ENCODE measurements around the gene ECE2.

ECE2 gene

GRCh38 chr3:184255291-184256039 is 20.4 kb upstream of the ECE2 start:
- H3K36me3 ChIP-seq (ENCODE audit: insufficient read depth, insufficient read length, low read length): peaks cover 4% of the 10 kb centered on the region
- peaks cover 28% of the 10 kb centered on the region for H3K27me3 ChIP-seq (ENCODE audit: insufficient read depth, insufficient read length)
- DNase-seq (ENCODE audit: low read depth, low spot score): no peak
- no peak for TF ChIP-seq YY1 (IDR thresholded peaks at IDR 0.05; ENCODE audit: insufficient read depth, insufficient read length)
- no peak for TF ChIP-seq ZNF274 (IDR thresholded peaks at IDR 0.05; ENCODE audit: low read depth, low read length)
- no peak for TF ChIP-seq SUZ12 (IDR thresholded peaks at IDR 0.05; ENCODE audit: extremely low read depth, insufficient read depth, insufficient read length)
- H3K9me3 ChIP-seq (ENCODE audit: insufficient read depth, low read length): no peaks in the 10 kb centered on the region
- H3K9ac ChIP-seq (ENCODE audit: insufficient read length, low read depth): no peak overlapping the region
- H3K4me3 ChIP-seq (ENCODE audit: insufficient read length, low read depth): no peak overlapping the region
- H3K4me1 ChIP-seq (ENCODE audit: insufficient read depth, insufficient read length): peaks cover 2% of the 10 kb centered on the region

- Histone ChIP-seq H3K4me1 (ENCODE audit: insufficient read depth, insufficient read length) (peaks cover 2% of the 10 kb centered on the region), H3K36me3 (ENCODE audit: insufficient read depth, insufficient read length, low read length) (peaks cover 4% of the 10 kb centered on the region), H3K9ac (ENCODE audit: insufficient read length, low read depth) (no peak overlapping the region), H3K9me3 (ENCODE audit: insufficient read depth, low read length) (no peaks in the 10 kb centered on the region), H3K27me3 (ENCODE audit: insufficient read depth, insufficient read length) (peaks cover 42% of the 10 kb centered on the region), H3K4me3 (ENCODE audit: insufficient read length, low read depth) (no peak overlapping the region)
- no peak for DNase-seq (ENCODE audit: low read depth, low spot score)
- no peak for TF ChIP-seq ZNF274 (IDR thresholded peaks at IDR 0.05; ENCODE audit: low read depth, low read length)
- TF ChIP-seq SUZ12 (IDR thresholded peaks at IDR 0.05; ENCODE audit: extremely low read depth, insufficient read depth, insufficient read length): no peak
- no peak for TF ChIP-seq YY1 (IDR thresholded peaks at IDR 0.05; ENCODE audit: insufficient read depth, insufficient read length)
Measured at GRCh38 chr3:184257083-184257915, 18.5 kb upstream of the ECE2 start.

DNA sequence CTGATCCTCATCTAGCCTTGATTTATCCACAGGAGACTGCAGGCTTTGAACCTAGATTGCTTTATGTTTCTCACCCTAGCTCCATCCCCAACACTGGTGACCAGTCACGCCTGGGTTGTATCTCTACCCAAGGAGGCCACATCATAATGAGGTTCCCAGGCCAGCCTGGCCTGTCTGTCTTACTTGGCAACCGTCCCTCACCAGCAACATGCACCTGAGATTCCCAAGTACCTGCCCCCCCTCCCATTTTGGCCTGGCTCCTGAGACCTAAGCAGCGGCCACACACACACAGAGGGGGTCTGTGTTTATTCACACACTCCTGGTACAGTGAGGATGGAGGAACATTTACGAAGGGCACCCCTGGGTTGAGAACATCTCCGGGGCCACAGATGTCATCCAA is 16.9 kb upstream of the ECE2 start:
- Histone ChIP-seq H3K4me1 (ENCODE audit: insufficient read depth, insufficient read length) (peaks cover 6% of the 10 kb centered on the region), H3K9ac (ENCODE audit: insufficient read length, low read depth) (no peak overlapping the region), H3K4me3 (ENCODE audit: insufficient read length, low read depth) (no peak overlapping the region), H3K9me3 (ENCODE audit: insufficient read depth, low read length) (no peaks in the 10 kb centered on the region), H3K36me3 (ENCODE audit: insufficient read depth, insufficient read length, low read length) (peaks cover 4% of the 10 kb centered on the region), H3K27me3 (ENCODE audit: insufficient read depth, insufficient read length) (peaks cover 56% of the 10 kb centered on the region)
- no peak for DNase-seq (ENCODE audit: low read depth, low spot score)
- no peak for TF ChIP-seq ZNF274 (IDR thresholded peaks at IDR 0.05; ENCODE audit: low read depth, low read length)
- no peak for TF ChIP-seq SUZ12 (IDR thresholded peaks at IDR 0.05; ENCODE audit: extremely low read depth, insufficient read depth, insufficient read length)
- no peak for TF ChIP-seq YY1 (IDR thresholded peaks at IDR 0.05; ENCODE audit: insufficient read depth, insufficient read length)

DNA sequence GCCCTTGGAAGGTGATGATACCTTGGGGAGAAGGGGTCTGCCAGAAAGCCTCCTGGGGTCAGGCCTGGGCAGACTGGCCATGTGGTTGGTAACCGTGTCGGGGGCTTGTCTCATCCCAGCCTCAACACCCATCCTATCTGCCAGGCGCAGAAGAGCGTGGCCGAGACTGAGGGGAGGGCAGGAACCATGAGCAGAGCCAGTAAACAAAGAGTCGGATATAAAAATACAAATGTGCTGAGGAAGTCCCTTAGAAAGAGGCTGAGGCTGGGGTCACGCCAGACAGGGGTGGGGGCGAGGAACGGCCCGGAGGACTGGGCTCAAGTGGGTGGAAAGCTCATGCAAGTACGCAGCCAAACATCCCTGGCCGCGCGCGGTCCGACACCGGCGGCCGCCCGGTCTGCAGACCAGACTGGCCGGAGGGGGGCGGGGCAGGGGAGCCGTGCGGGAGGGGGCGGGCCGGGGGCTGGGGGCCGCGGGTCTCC is 16.4 kb upstream of the ECE2 start:
- peaks cover 4% of the 10 kb centered on the region for H3K36me3 ChIP-seq (ENCODE audit: insufficient read depth, insufficient read length, low read length)
- TF ChIP-seq YY1 (IDR thresholded peaks at IDR 0.05; ENCODE audit: insufficient read depth, insufficient read length) (no peak), SUZ12 (IDR thresholded peaks at IDR 0.05; ENCODE audit: extremely low read depth, insufficient read depth, insufficient read length) (peak; percentile 87), ZNF274 (IDR thresholded peaks at IDR 0.05; ENCODE audit: low read depth, low read length) (no peak)
- no peaks in the 10 kb centered on the region for H3K9me3 ChIP-seq (ENCODE audit: insufficient read depth, low read length)
- H3K4me1 ChIP-seq (ENCODE audit: insufficient read depth, insufficient read length): peaks cover 6% of the 10 kb centered on the region
- DNase-seq (ENCODE audit: low read depth, low spot score): no peak
- H3K27me3 ChIP-seq (ENCODE audit: insufficient read depth, insufficient read length): peaks cover 61% of the 10 kb centered on the region
- H3K9ac ChIP-seq (ENCODE audit: insufficient read length, low read depth): no peak overlapping the region
- H3K4me3 ChIP-seq (ENCODE audit: insufficient read length, low read depth): no peak overlapping the region

DNA sequence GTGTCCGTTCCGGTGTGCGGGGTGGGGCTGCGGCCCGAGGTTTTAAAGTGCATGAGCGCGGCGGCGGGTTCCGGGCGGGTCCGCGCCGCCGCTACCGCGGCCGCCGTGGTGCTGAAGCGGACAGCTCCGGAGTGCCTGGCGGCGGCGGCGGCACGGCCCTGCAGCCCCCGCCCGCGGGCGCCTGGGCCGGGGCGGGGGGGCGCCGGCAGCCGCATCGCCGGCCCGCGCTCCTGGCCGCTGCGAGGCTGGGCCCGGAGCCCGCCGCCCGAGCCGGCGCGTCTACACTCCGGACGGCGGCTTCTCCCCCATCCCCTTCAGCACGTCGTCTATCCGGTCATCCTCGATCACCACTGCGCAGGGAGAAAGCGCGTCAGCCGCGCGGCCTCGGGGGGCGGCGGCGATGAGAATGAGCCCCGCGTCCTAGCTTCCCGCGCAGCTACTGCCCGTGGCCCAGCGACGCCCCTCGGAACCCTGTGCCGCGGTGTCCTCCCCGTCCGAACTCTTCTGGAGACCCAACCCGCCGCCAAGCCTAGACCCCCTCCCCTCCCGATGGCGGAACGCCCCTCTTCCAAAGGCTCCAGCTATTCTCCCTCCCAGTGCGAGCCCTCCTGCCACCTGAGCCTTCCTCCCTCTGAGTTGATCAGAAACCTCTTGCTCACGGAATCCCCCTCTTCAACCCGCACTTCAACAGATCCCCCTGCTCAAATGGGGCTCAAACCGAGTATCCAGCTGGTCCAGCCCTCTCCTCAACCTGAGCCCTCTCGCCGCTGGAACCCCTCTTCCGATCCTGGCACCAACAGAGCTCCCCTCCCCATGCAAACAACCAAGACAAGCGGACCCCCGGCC is 15.7 kb upstream of the ECE2 start:
- Histone ChIP-seq H3K9me3 (ENCODE audit: insufficient read depth, low read length) (no peaks in the 10 kb centered on the region), H3K4me3 (ENCODE audit: insufficient read length, low read depth) (peak overlapping the region; percentile 67), H3K9ac (ENCODE audit: insufficient read length, low read depth) (peak overlapping the region; percentile 77), H3K36me3 (ENCODE audit: insufficient read depth, insufficient read length, low read length) (peaks cover 4% of the 10 kb centered on the region), H3K27me3 (ENCODE audit: insufficient read depth, insufficient read length) (peaks cover 64% of the 10 kb centered on the region), H3K4me1 (ENCODE audit: insufficient read depth, insufficient read length) (peaks cover 6% of the 10 kb centered on the region)
- no peak for DNase-seq (ENCODE audit: low read depth, low spot score)
- TF ChIP-seq YY1 (IDR thresholded peaks at IDR 0.05; ENCODE audit: insufficient read depth, insufficient read length) (no peak), SUZ12 (IDR thresholded peaks at IDR 0.05; ENCODE audit: extremely low read depth, insufficient read depth, insufficient read length) (peak; percentile 63)

DNA sequence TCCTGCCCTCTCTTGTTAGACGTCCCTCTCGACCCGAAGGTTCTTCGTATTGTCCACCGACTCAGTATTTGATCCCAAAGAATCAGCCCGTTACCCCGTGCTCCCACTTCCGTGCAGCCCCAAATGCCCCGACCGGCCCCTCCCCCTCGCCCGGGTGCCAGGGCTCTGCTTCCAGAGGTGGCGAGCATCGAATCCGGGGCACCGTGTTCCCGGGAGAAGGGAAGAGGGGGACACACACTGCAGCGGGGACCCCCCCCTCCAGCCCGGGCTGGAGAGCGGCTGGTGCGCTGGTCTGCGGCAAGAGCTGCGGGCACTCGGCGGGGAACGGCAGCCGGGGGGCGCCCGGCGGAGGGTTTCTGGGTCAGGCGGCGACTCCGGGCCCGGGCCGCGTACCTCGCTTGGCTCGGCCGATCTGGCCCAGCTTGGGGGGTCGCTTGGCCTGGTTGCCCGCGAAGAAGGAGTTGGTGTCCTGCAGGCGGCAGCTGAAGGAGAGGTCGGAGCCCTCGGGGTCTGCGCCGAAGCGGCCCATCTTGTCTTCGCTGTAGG is 15.0 kb upstream of the ECE2 start:
- H3K9me3 ChIP-seq (ENCODE audit: insufficient read depth, low read length): no peaks in the 10 kb centered on the region
- peaks cover 6% of the 10 kb centered on the region for H3K4me1 ChIP-seq (ENCODE audit: insufficient read depth, insufficient read length)
- DNase-seq (ENCODE audit: low read depth, low spot score): no peak
- H3K36me3 ChIP-seq (ENCODE audit: insufficient read depth, insufficient read length, low read length): peaks cover 4% of the 10 kb centered on the region
- H3K9ac ChIP-seq (ENCODE audit: insufficient read length, low read depth): peak overlapping the region; percentile 77
- no peak for TF ChIP-seq YY1 (IDR thresholded peaks at IDR 0.05; ENCODE audit: insufficient read depth, insufficient read length)
- no peak for TF ChIP-seq ZNF274 (IDR thresholded peaks at IDR 0.05; ENCODE audit: low read depth, low read length)
- no peak for TF ChIP-seq SUZ12 (IDR thresholded peaks at IDR 0.05; ENCODE audit: extremely low read depth, insufficient read depth, insufficient read length)
- H3K27me3 ChIP-seq (ENCODE audit: insufficient read depth, insufficient read length): peaks cover 64% of the 10 kb centered on the region
- peak overlapping the region; percentile 67 for H3K4me3 ChIP-seq (ENCODE audit: insufficient read length, low read depth)

Measured in NT2/D1 (cell line).